Measurements from ENCODE around the gene PDE4D.

DNA sequence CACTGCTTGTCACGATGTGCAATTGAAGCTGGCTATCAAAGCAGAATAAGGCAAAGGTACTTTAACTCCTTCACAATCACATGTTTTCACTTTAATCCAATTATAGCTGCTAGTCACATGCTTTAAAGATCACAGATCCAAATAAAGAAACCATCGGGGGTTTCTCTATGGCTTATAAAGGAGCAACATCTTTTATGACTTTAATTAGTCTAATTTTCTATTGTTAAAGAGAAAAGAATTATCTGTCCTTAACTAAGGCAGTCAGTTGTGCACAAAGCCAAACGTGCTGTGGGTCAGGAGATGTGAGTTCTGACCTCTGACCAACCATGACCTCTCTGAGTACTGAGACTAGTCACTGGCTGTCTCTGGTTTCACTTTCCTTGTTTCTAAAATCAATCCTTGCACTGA lies 749.6 kb downstream of the PDE4D start:
- TF ChIP-seq, protein P1, sequence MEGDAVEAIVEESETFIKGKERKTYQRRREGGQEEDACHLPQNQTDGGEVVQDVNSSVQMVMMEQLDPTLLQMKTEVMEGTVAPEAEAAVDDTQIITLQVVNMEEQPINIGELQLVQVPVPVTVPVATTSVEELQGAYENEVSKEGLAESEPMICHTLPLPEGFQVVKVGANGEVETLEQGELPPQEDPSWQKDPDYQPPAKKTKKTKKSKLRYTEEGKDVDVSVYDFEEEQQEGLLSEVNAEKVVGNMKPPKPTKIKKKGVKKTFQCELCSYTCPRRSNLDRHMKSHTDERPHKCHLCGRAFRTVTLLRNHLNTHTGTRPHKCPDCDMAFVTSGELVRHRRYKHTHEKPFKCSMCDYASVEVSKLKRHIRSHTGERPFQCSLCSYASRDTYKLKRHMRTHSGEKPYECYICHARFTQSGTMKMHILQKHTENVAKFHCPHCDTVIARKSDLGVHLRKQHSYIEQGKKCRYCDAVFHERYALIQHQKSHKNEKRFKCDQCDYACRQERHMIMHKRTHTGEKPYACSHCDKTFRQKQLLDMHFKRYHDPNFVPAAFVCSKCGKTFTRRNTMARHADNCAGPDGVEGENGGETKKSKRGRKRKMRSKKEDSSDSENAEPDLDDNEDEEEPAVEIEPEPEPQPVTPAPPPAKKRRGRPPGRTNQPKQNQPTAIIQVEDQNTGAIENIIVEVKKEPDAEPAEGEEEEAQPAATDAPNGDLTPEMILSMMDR (IDR thresholded peaks at IDR 0.05): no peak
- no peak for TF ChIP-seq POLR2A (IDR thresholded peaks at IDR 0.05)

All from tibial nerve (tissue), 3 donors.